Left cardiac atrium (tissue), 4 donors: ENCODE data around the gene RAD51AP1. TPM values are rescaled to one million over a fixed set of nuclear protein-coding genes. Genes with fewer than 3 reads are reported as not detected.

Experiments
- ATAC-seq, 2 donors: fragments of 200-7000 bp; cut with Tn5 transposase; one replicate each; pipeline ENCODE4 v1.9.1; 2020; ENCODE audit warnings: mild to moderate bottlenecking in 2 of 2, moderate library complexity in 2 of 2
- DNase-seq: peaks from one replicate; pipeline ENCODE4 v3.0.0-alpha.2; 2020
- intact Hi-C, 2 donors: fragments of 100-400 bp; cut with DNase I; formaldehyde crosslinking; loops; one replicate each; pipeline versions ENCODE4 v1.14.1 to v1.15.1; 2022 to 2023
- total RNA-seq, 2 donors: library from RNA; stranded (reverse); fragmentation: NEBNext Ultra II Directional; extraction: Animal tissue kit (Norgen Biotek cat#: 25700); gene quantifications; one replicate each; pipeline ENCODE4 v1.2.1, GENCODE V29; 2021
- donor health status: DM: no; HTN: yes; CAD: no.
- donor health status: DM: no; HTN: yes; CAD: no; lungs with severe emphysema.
- donor health status: DM: yes; HTN: yes; CAD: no.
- donor health status: Dilated cardiomyopathy.

RAD51AP1 gene
- total RNA-seq, 2 donors from 2014 or later: 1.1 to 2.8 TPM

- DNase-seq (no peak), ATAC-seq (no peak)
- intact Hi-C loops: no loop called here
These were observed 46.2 kb downstream of the RAD51AP1 start for GRCh38 chr12:4584896-4585295.

GRCh38 chr12:4586500-4586899 lies 47.8 kb downstream of the RAD51AP1 start:
- DNase-seq (no peak), ATAC-seq (no peak)
- intact Hi-C loops: no loop called here

GRCh38 chr12:4587108-4587507 lies 48.4 kb downstream of the RAD51AP1 start:
- intact Hi-C loops: no loop called here
- DNase-seq: no peak
- ATAC-seq: no peak

- DNase-seq (no peak), ATAC-seq (no peak)
- intact Hi-C loops: no loop called here
These were observed 50.2 kb downstream of the RAD51AP1 start for GRCh38 chr12:4588916-4589315.

- no peak for ATAC-seq
- intact Hi-C loops: no loop called here
- DNase-seq: no peak
These were observed 51.3 kb downstream of the RAD51AP1 start for GRCh38 chr12:4589941-4590340.

GRCh38 chr12:4591180-4591687 lies 52.5 kb downstream of the RAD51AP1 start:
- intact Hi-C loops: no loop called here
- ATAC-seq: no peak

GRCh38 chr12:4595881-4596280 lies 57.2 kb downstream of the RAD51AP1 start:
- intact Hi-C loops: no loop called here
- DNase-seq (no peak), ATAC-seq (no peak)

More at GRCh38 chr12:4591180-4591687, 52.5 kb downstream of the RAD51AP1 start:
- DNase-seq: no peak

- ATAC-seq (no peak), DNase-seq (no peak)
- intact Hi-C loops: loop anchor here in 1 of 2 donors (10.0 kb wide), 1 partner anchor 151 kb away; no protein-coding TSS in a partner anchor
These were observed 64.7 kb downstream of the RAD51AP1 start for GRCh38 chr12:4603421-4603820.

GRCh38 chr12:4603946-4604345 lies 65.3 kb downstream of the RAD51AP1 start:
- no peak for ATAC-seq
- no peak for DNase-seq
- intact Hi-C loops: loop anchor here in 1 of 2 donors (10.0 kb wide), 1 partner anchor 151 kb away; no protein-coding TSS in a partner anchor

GRCh38 chr12:4604684-4605193 lies 66.0 kb downstream of the RAD51AP1 start:
- intact Hi-C loops: loop anchor here in 1 of 2 donors (5.0 to 10.0 kb wide), 2 partner anchors 43 to 150 kb away; partner anchors contain the start of genes AKAP3 and NDUFA9

GRCh38 chr12:4607056-4607455 lies 68.4 kb downstream of the RAD51AP1 start:
- peak in 1 of 2 donors; percentile 41 for ATAC-seq
- intact Hi-C loops: loop anchor here in 1 of 2 donors (5.0 to 10.0 kb wide), 2 partner anchors 40 to 148 kb away; partner anchors contain the start of genes AKAP3 and NDUFA9
- no peak for DNase-seq

More at GRCh38 chr12:4604684-4605193, 66.0 kb downstream of the RAD51AP1 start:
- ATAC-seq (peak; percentile 94 to 95), DNase-seq (peak; percentile 78)

- intact Hi-C loops: loop anchor here in 1 of 2 donors (5.0 to 10.0 kb wide), 2 partner anchors 38 to 146 kb away; partner anchors contain the start of genes AKAP3 and NDUFA9
These were observed 70.4 kb downstream of the RAD51AP1 start for GRCh38 chr12:4609071-4609470.

More at GRCh38 chr12:4609071-4609470, 70.4 kb downstream of the RAD51AP1 start:
- no peak for ATAC-seq
- no peak for DNase-seq

Other genes with a start within 250 kb of the RAD51AP1 start
- gene TIGAR, start 217.7 kb upstream of the RAD51AP1 start, total RNA-seq: 10 to 100 TPM in 1 of 2 donors, 1 to 10 TPM in 1; 9.7 to 14.0 TPM
- not detected for gene FGF23, start 159.2 kb upstream of the RAD51AP1 start, total RNA-seq
- not detected for gene FGF6, start 93.1 kb upstream of the RAD51AP1 start, total RNA-seq
- gene DYRK4, start 23.3 kb downstream of the RAD51AP1 start, total RNA-seq: 10 to 100 TPM; 21.4 to 27.1 TPM
- gene AKAP3, start 110.2 kb downstream of the RAD51AP1 start, total RNA-seq: 1 to 10 TPM; 5.2 to 5.9 TPM
- gene NDUFA9, start 110.2 kb downstream of the RAD51AP1 start, total RNA-seq: 100 to 1,000 TPM; 201 to 225 TPM
- 1 to 10 TPM; 3.5 to 4.3 TPM for gene GALNT8, start 181.5 kb downstream of the RAD51AP1 start, total RNA-seq